Thymus (tissue), 11 donors: ENCODE results near the gene SPECC1L. TPM values are rescaled to one million over a fixed set of nuclear protein-coding genes. Genes with fewer than 3 reads are reported as not detected.

Experiments
- DNase-seq, 9 donors: peaks; one replicate each; pipeline ENCODE4 v3.0.0-alpha.2; 2013; ENCODE audit warnings: low spot score in 9 of 9, low read depth in 6 of 9, missing footprints in 1 of 9
- H3K27ac ChIP-seq, 2 donors: one replicate each; pipeline ENCODE4 v1.5.1; 2013; ENCODE audit warnings: control low read depth in 1 of 2, low read depth in 1 of 2, low read length in 1 of 2, mild to moderate bottlenecking in 1 of 2, moderate library complexity in 1 of 2
- H3K27me3 ChIP-seq, 2 donors: one replicate each; pipeline ENCODE4 v1.5.1; 2013; ENCODE audit warnings: low read length in 1 of 2; ENCODE audit not compliant: control insufficient read depth in 2 of 2, insufficient read depth in 1 of 2
- H3K36me3 ChIP-seq, 2 donors: one replicate each; pipeline ENCODE4 v1.5.1; 2013; ENCODE audit warnings: low read length in 1 of 2, mild to moderate bottlenecking in 1 of 2, moderate library complexity in 1 of 2; ENCODE audit not compliant: control insufficient read depth in 2 of 2, insufficient read depth in 2 of 2
- H3K4me1 ChIP-seq, 2 donors: one replicate each; pipeline ENCODE4 v1.5.1; 2013; ENCODE audit warnings: low read length in 2 of 2; ENCODE audit not compliant: control insufficient read depth in 2 of 2, insufficient read depth in 2 of 2
- H3K4me3 ChIP-seq, 2 donors: one replicate each; pipeline ENCODE4 v1.5.1; 2013; ENCODE audit warnings: low read length in 2 of 2, control low read depth in 1 of 2, mild to moderate bottlenecking in 1 of 2
- H3K9me3 ChIP-seq, 2 donors: one replicate each; pipeline ENCODE4 v1.5.1; 2013; ENCODE audit warnings: low read length in 1 of 2, mild to moderate bottlenecking in 1 of 2; ENCODE audit not compliant: control insufficient read depth in 2 of 2, insufficient read depth in 1 of 2
- WGBS: extraction: QIAGEN DNeasy Blood & Tissue Kit; methylation state at CpG from one replicate; pipeline ENCODE4 v1.1.7; 2013; 5-methylcytosine and 5-hydroxymethylcytosine counted together
- polyA plus RNA-seq: library from polyadenylated mRNA; stranded (reverse); fragments of 200-250 nt; gene quantifications from one replicate; pipeline ENCODE4 v1.2.3, GENCODE V29; 2013
- total RNA-seq: library from RNA; stranded (reverse); fragments of 120-200 nt; gene quantifications from one replicate; pipeline ENCODE4 v1.2.4, GENCODE V29; 2013
- donor health status: healthy.

The SPECC1L gene
- total and polyA plus RNA-seq, 2 donors = 11.6 to 20.5 TPM

GRCh38 chr22:24390576-24390975 lies 119.9 kb downstream of the SPECC1L start:
- H3K9me3 ChIP-seq = no peaks in the 10 kb centered on the region
- H3K4me1 ChIP-seq = peaks cover 0 to 16% of the 10 kb centered on the region in 2 donors
- DNase-seq = no peak
- H3K36me3 ChIP-seq = peaks cover 1 to 15% of the 10 kb centered on the region in 2 donors
- H3K27me3 ChIP-seq = no peaks in the 10 kb centered on the region
- H3K27ac ChIP-seq = no peak overlapping the region
- no peak overlapping the region for H3K4me3 ChIP-seq
- WGBS = 87% methylated on average over 7 of the region's 7 CpGs

GRCh38 chr22:24391836-24392217 lies 121.2 kb downstream of the SPECC1L start:
- Histone ChIP-seq H3K27me3 (no peaks in the 10 kb centered on the region), H3K4me3 (no peak overlapping the region), H3K36me3 (peaks cover 9 to 25% of the 10 kb centered on the region in 2 donors), H3K4me1 (peaks cover 0 to 16% of the 10 kb centered on the region in 2 donors), H3K27ac (no peak overlapping the region), H3K9me3 (no peaks in the 10 kb centered on the region)
- peak in 1 of 9 donors; percentile 26 for DNase-seq
- 94% methylated on average over 3 of the region's 3 CpGs for WGBS

GRCh38 chr22:24392218-24392931 lies 121.7 kb downstream of the SPECC1L start:
- 96% methylated on average over 4 of the region's 4 CpGs for WGBS

GRCh38 chr22:24393012-24393559 lies 122.5 kb downstream of the SPECC1L start:
- Histone ChIP-seq H3K27ac (no peak overlapping the region), H3K36me3 (peaks cover 11 to 34% of the 10 kb centered on the region in 2 donors), H3K4me3 (no peak overlapping the region), H3K27me3 (no peaks in the 10 kb centered on the region), H3K9me3 (no peaks in the 10 kb centered on the region), H3K4me1 (peaks cover 0 to 20% of the 10 kb centered on the region in 2 donors)
- 98% methylated on average over 2 of the region's 2 CpGs for WGBS
- no peak for DNase-seq

More at GRCh38 chr22:24392218-24392931, 121.7 kb downstream of the SPECC1L start:
- Histone ChIP-seq H3K4me3 (no peak overlapping the region), H3K4me1 (peaks cover 0 to 16% of the 10 kb centered on the region in 2 donors), H3K27me3 (no peaks in the 10 kb centered on the region), H3K27ac (no peak overlapping the region), H3K36me3 (peaks cover 11 to 30% of the 10 kb centered on the region in 2 donors), H3K9me3 (no peaks in the 10 kb centered on the region)
- no peak for DNase-seq

GRCh38 chr22:24393848-24394247 lies 123.2 kb downstream of the SPECC1L start:
- H3K27ac ChIP-seq = no peak overlapping the region
- WGBS = 97% methylated on average over 3 of the region's 3 CpGs
- peaks cover 11 to 31% of the 10 kb centered on the region in 2 donors for H3K36me3 ChIP-seq

GRCh38 chr22:24394254-24394653 lies 123.6 kb downstream of the SPECC1L start:
- DNase-seq = no peak
- peaks cover 11 to 31% of the 10 kb centered on the region in 2 donors for H3K36me3 ChIP-seq
- no peaks in the 10 kb centered on the region for H3K9me3 ChIP-seq
- no peak overlapping the region for H3K4me3 ChIP-seq
- H3K27me3 ChIP-seq = no peaks in the 10 kb centered on the region
- no peak overlapping the region for H3K27ac ChIP-seq
- 96% methylated on average over 2 of the region's 2 CpGs for WGBS
- H3K4me1 ChIP-seq = peaks cover 0 to 28% of the 10 kb centered on the region in 2 donors

More at GRCh38 chr22:24393848-24394247, 123.2 kb downstream of the SPECC1L start:
- no peak overlapping the region for H3K4me3 ChIP-seq
- H3K27me3 ChIP-seq = no peaks in the 10 kb centered on the region
- H3K9me3 ChIP-seq = no peaks in the 10 kb centered on the region
- no peak for DNase-seq
- peaks cover 0 to 27% of the 10 kb centered on the region in 2 donors for H3K4me1 ChIP-seq

GRCh38 chr22:24398409-24398808 lies 127.8 kb downstream of the SPECC1L start:
- no peaks in the 10 kb centered on the region for H3K27me3 ChIP-seq
- H3K9me3 ChIP-seq = no peaks in the 10 kb centered on the region
- H3K4me3 ChIP-seq = no peak overlapping the region
- H3K36me3 ChIP-seq = peaks cover 21 to 42% of the 10 kb centered on the region in 2 donors
- peaks cover 0 to 13% of the 10 kb centered on the region in 2 donors for H3K4me1 ChIP-seq
- DNase-seq = peak in 1 of 9 donors; percentile 37
- H3K27ac ChIP-seq = peak overlapping the region in 1 of 2 donors; percentile 39

GRCh38 chr22:24400034-24400725 lies 129.5 kb downstream of the SPECC1L start:
- Histone ChIP-seq H3K36me3 (peaks cover 33 to 58% of the 10 kb centered on the region in 2 donors), H3K27me3 (no peaks in the 10 kb centered on the region), H3K9me3 (no peaks in the 10 kb centered on the region), H3K4me1 (peaks cover 0 to 12% of the 10 kb centered on the region in 2 donors), H3K4me3 (no peak overlapping the region), H3K27ac (no peak overlapping the region)
- 94% methylated on average over 8 of the region's 8 CpGs for WGBS
- DNase-seq = no peak
